ENCODE measurements around the gene PLPP6. TPM values are rescaled to one million over a fixed set of nuclear protein-coding genes. Genes with fewer than 3 reads are reported as not detected.

The PLPP6 gene
- total RNA-seq, 4 donors from 2014 or later: 5.2 to 7.0 (median 6.1) TPM

GRCh38 chr9:4620881-4621555, 41.1 kb upstream of the PLPP6 start:
- TF ChIP-seq, protein P1, sequence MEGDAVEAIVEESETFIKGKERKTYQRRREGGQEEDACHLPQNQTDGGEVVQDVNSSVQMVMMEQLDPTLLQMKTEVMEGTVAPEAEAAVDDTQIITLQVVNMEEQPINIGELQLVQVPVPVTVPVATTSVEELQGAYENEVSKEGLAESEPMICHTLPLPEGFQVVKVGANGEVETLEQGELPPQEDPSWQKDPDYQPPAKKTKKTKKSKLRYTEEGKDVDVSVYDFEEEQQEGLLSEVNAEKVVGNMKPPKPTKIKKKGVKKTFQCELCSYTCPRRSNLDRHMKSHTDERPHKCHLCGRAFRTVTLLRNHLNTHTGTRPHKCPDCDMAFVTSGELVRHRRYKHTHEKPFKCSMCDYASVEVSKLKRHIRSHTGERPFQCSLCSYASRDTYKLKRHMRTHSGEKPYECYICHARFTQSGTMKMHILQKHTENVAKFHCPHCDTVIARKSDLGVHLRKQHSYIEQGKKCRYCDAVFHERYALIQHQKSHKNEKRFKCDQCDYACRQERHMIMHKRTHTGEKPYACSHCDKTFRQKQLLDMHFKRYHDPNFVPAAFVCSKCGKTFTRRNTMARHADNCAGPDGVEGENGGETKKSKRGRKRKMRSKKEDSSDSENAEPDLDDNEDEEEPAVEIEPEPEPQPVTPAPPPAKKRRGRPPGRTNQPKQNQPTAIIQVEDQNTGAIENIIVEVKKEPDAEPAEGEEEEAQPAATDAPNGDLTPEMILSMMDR (IDR thresholded peaks at IDR 0.05; ENCODE audit: low read depth): no peak

DNA sequence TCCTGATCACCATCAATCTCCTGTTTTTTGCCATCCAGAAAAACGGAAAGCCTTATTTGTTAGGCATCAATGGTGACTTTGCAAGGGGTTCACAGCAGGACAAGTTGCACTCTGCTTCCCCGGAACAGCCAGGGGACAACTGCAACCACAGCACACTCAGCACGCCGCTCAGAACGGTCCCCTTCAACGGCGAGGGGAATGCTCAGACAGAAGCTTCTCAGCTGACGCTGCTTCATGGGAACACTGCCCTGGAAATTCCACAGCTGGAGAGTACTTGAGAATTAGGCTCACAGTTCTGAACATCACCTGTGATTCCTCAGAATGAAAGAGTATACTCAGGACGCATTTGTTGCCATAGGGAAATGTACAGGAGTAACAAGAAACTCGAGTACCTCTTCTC, 40.1 kb upstream of the PLPP6 start:
- TF ChIP-seq, protein P1 (IDR thresholded peaks at IDR 0.05; ENCODE audit: low read depth): no peak

- TF ChIP-seq, protein P1 (IDR thresholded peaks at IDR 0.05; ENCODE audit: low read depth): no peak
These were observed 31.3 kb upstream of the PLPP6 start for GRCh38 chr9:4630836-4631235.

DNA sequence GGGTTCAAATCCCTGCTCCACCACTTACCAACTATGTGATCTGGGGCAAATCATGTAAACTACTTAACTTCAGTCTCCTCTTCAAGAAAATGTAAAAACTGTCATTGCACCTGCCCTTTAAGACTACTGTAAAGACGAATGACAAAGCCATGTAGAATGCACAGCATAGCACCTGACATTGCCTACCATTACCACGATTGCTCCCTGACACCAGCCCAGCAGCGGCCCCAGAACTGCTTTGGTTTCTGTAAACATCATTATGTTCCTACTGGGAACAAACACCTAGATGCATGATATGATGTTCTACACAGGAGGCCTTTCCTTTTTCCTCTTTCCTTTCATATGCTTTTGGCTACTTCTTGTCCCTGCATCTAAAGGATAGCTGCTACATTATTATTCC, 23.1 kb upstream of the PLPP6 start:
- TF ChIP-seq, protein P1 (IDR thresholded peaks at IDR 0.05; ENCODE audit: low read depth): no peak

- TF ChIP-seq, protein P1 (IDR thresholded peaks at IDR 0.05; ENCODE audit: low read depth): no peak
These were observed 22.7 kb upstream of the PLPP6 start for GRCh38 chr9:4639420-4639819.

DNA sequence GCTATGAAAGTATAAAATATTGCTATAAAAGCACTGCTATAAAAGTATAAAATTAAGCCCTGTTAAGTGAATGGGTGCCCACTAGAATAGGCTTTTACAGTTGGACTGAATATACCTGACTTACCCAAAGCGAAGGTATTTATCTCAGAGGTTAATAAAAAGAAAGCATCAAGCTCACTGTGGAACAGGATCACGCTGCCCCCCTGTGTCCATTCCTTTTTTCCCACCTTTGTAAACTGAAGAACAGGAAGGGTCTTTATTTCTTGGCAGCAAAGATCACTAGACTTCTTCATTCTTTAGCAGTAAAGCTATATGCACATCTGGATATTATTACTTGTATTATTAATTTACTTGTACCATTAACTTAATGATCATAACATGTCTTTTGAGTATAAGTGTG, 22.1 kb upstream of the PLPP6 start:
- TF ChIP-seq, protein P1 (IDR thresholded peaks at IDR 0.05; ENCODE audit: low read depth): no peak

GRCh38 chr9:4642351-4642750, 19.7 kb upstream of the PLPP6 start:
- TF ChIP-seq, protein P1 (IDR thresholded peaks at IDR 0.05; ENCODE audit: low read depth): no peak

All from subcutaneous adipose tissue (tissue), 4 donors.